GM19193 (cell line): ENCODE data around the gene GABRG3.

Experiments
- POLR2A ChIP-seq: IDR thresholded peaks from 4 replicates; pipeline ENCODE4 v1.6.1; 2011; ENCODE audit not compliant: insufficient read depth, insufficient read length; ENCODE audit errors: extremely low read depth

The GABRG3 gene

GRCh38 chr15:27254055-27254454 is 283.1 kb downstream of the GABRG3 start:
- no peak for TF ChIP-seq POLR2A

GRCh38 chr15:27254801-27255200 is 283.8 kb downstream of the GABRG3 start:
- no peak for TF ChIP-seq POLR2A

- TF ChIP-seq POLR2A = no peak
Observed at GRCh38 chr15:27256446-27256845, 285.5 kb downstream of the GABRG3 start.

GRCh38 chr15:27258287-27258686 is 287.3 kb downstream of the GABRG3 start:
- TF ChIP-seq POLR2A = no peak

- no peak for TF ChIP-seq POLR2A
Observed at GRCh38 chr15:27260523-27260922, 289.5 kb downstream of the GABRG3 start.

GRCh38 chr15:27268923-27269322 is 297.9 kb downstream of the GABRG3 start:
- no peak for TF ChIP-seq POLR2A

GRCh38 chr15:27271258-27271657 is 300.3 kb downstream of the GABRG3 start:
- TF ChIP-seq POLR2A = no peak

GRCh38 chr15:27272427-27272826 is 301.4 kb downstream of the GABRG3 start:
- TF ChIP-seq POLR2A = no peak

- TF ChIP-seq POLR2A = no peak
Observed at GRCh38 chr15:27273506-27273905, 302.5 kb downstream of the GABRG3 start.

GRCh38 chr15:27278761-27279160 is 307.8 kb downstream of the GABRG3 start:
- TF ChIP-seq POLR2A = no peak

- no peak for TF ChIP-seq POLR2A
Observed at GRCh38 chr15:27292641-27293040, 321.7 kb downstream of the GABRG3 start.

- TF ChIP-seq POLR2A = no peak
Observed at GRCh38 chr15:27293607-27294006, 322.6 kb downstream of the GABRG3 start.

GRCh38 chr15:27317736-27318135 is 346.8 kb downstream of the GABRG3 start:
- no peak for TF ChIP-seq POLR2A

- no peak for TF ChIP-seq POLR2A
Observed at GRCh38 chr15:27323801-27324200, 352.8 kb downstream of the GABRG3 start.

GRCh38 chr15:27324886-27325615 is 354.1 kb downstream of the GABRG3 start:
- TF ChIP-seq POLR2A = no peak

GRCh38 chr15:27327467-27328025 is 356.6 kb downstream of the GABRG3 start:
- TF ChIP-seq POLR2A = no peak
